Measurements from ENCODE around the gene CD300E.
"Not testable (repeated sequence)": the region's sequence is repeated elsewhere in the genome, so short reads cannot be mapped to it uniquely, and the experiment has no call there.

CD300E gene

GRCh38 chr17:74599023-74599399 is 24.5 kb downstream of the CD300E start:
- no peak for DNase-seq (ENCODE audit: low read depth in 2 of 2)

GRCh38 chr17:74598346-74599022 is 25.1 kb downstream of the CD300E start:
- no peak for DNase-seq (ENCODE audit: low read depth in 2 of 2)

- no peak for DNase-seq (ENCODE audit: low read depth in 2 of 2)
Measured at GRCh38 chr17:74597069-74597790, 26.3 kb downstream of the CD300E start.

- DNase-seq (ENCODE audit: low read depth in 2 of 2) = no peak
Measured at GRCh38 chr17:74595037-74595750, 28.3 kb downstream of the CD300E start.

- DNase-seq (ENCODE audit: low read depth in 2 of 2) = no peak
Measured at GRCh38 chr17:74592087-74592990, 31.2 kb downstream of the CD300E start, which contains the start of gene CD300LD. CD300LD (minus strand) TSS chr17:74592283; CDS start chr17:74592202, 81 bp downstream.

GRCh38 chr17:74591503-74591902 is 32.0 kb downstream of the CD300E start:
- DNase-seq (ENCODE audit: low read depth in 2 of 2) = no peak

GRCh38 chr17:74585711-74586110 is 37.8 kb downstream of the CD300E start:
- no peak for DNase-seq (ENCODE audit: low read depth in 2 of 2)

GRCh38 chr17:74584292-74585060 is 39.1 kb downstream of the CD300E start:
- no peak for DNase-seq (ENCODE audit: low read depth in 2 of 2)

- no peak for DNase-seq (ENCODE audit: low read depth in 2 of 2)
Measured at GRCh38 chr17:74582633-74583032, 40.9 kb downstream of the CD300E start.

GRCh38 chr17:74579900-74580299 is 43.6 kb downstream of the CD300E start:
- DNase-seq (ENCODE audit: low read depth in 2 of 2) = no peak

- no peak for DNase-seq (ENCODE audit: low read depth in 2 of 2)
Measured at GRCh38 chr17:74578979-74579378, 44.6 kb downstream of the CD300E start.

GRCh38 chr17:74574489-74575142 is 48.9 kb downstream of the CD300E start:
- no peak for DNase-seq (ENCODE audit: low read depth in 2 of 2)

- DNase-seq (ENCODE audit: low read depth in 2 of 2) = not testable (repeated sequence)
Measured at GRCh38 chr17:74573635-74574034, 49.9 kb downstream of the CD300E start.

GRCh38 chr17:74573169-74573568 is 50.4 kb downstream of the CD300E start:
- no peak for DNase-seq (ENCODE audit: low read depth in 2 of 2)

GRCh38 chr17:74571621-74572270 is 51.8 kb downstream of the CD300E start:
- DNase-seq (ENCODE audit: low read depth in 2 of 2) = no peak

GRCh38 chr17:74569020-74570003 is 54.2 kb downstream of the CD300E start:
- peak; percentile 25 to 37 for DNase-seq (ENCODE audit: low read depth in 2 of 2)

GRCh38 chr17:74568106-74568873 is 55.2 kb downstream of the CD300E start:
- no peak for DNase-seq (ENCODE audit: low read depth in 2 of 2)

- DNase-seq (ENCODE audit: low read depth in 2 of 2) = no peak
Measured at GRCh38 chr17:74567397-74567796, 56.1 kb downstream of the CD300E start, which contains the start of gene CD300H. CD300H (minus strand) TSS chr17:74567509.
